Erythroblast (primary cell): ENCODE data around the gene NDUFS4.
"Not testable (repeated sequence)": the region's sequence is repeated elsewhere in the genome, so short reads cannot be mapped to it uniquely, and the experiment has no call there.

ENCODE experiments used
- DNase-seq, 2 experiments: peaks; one replicate each; lab custom pipeline; 2025; lab: John Stamatoyannopoulos, UW
- GATA1 ChIP-seq: IDR thresholded peaks from 2 replicates; pipeline ENCODE4 v1.6.1; 2011; ENCODE audit warnings: low read depth, mild to moderate bottlenecking, control low read depth, low read length, moderate library complexity
- POLR2A ChIP-seq: IDR thresholded peaks from 2 replicates; pipeline ENCODE4 v1.6.1; 2011; ENCODE audit warnings: mild to moderate bottlenecking, low read length

The NDUFS4 gene

DNA sequence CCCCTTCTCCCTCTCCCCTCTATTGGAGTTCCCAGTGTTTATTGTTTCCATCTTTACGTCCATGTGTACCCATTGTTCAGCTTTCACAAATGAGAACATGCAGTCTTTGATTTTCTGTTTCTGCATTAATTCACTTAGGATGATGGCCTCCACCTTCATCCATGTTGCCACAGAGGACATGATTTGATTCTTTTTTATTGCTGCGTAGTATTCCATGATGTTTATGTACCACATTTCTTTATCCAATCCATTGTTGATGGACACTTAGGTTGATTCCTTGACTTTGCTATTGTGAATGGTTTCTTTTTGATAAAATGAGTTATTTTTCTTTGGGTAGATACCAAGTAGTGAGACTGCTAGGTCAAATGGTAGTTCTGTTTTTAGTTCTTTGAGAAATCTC lies 88.9 kb downstream of the NDUFS4 start:
- no peak for DNase-seq
- TF ChIP-seq POLR2A (no peak), GATA1 (no peak)

- DNase-seq = not testable (repeated sequence)
Observed at GRCh38 chr5:53660573-53660972, 100.1 kb downstream of the NDUFS4 start.

- not testable (repeated sequence) for DNase-seq
Observed at GRCh38 chr5:53665313-53665712, 104.9 kb downstream of the NDUFS4 start.

DNA sequence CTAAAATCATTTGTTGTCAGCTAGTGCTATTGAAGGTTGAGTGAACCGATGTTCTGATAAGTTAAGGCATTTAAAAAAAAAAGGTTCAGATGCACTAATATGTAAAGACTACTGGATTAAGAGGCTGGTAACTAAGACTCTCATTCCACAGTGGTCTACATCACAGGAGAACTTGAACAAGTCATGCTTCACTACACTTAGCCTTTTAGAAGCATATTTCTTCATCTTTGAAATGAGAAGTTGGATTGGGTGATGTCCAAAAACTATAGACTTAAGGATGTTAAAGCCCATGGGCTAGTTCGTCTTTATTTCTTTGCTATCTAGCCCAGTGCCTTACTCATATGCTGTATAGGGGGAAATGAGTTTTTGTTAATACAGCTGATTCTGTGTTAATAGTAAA lies 107.2 kb downstream of the NDUFS4 start:
- TF ChIP-seq GATA1 = no peak
- TF ChIP-seq POLR2A = no peak
- DNase-seq = no peak

- no peak for DNase-seq
- TF ChIP-seq POLR2A (no peak), GATA1 (no peak)
Observed at GRCh38 chr5:53671447-53671846, 111.0 kb downstream of the NDUFS4 start.

- TF ChIP-seq GATA1 = no peak
- TF ChIP-seq POLR2A = no peak
Observed at GRCh38 chr5:53674121-53674520, 113.7 kb downstream of the NDUFS4 start.

GRCh38 chr5:53677632-53678031 lies 117.2 kb downstream of the NDUFS4 start:
- TF ChIP-seq POLR2A = no peak
- no peak for TF ChIP-seq GATA1
- DNase-seq = no peak

More at GRCh38 chr5:53674121-53674520, 113.7 kb downstream of the NDUFS4 start:
- no peak for DNase-seq

DNA sequence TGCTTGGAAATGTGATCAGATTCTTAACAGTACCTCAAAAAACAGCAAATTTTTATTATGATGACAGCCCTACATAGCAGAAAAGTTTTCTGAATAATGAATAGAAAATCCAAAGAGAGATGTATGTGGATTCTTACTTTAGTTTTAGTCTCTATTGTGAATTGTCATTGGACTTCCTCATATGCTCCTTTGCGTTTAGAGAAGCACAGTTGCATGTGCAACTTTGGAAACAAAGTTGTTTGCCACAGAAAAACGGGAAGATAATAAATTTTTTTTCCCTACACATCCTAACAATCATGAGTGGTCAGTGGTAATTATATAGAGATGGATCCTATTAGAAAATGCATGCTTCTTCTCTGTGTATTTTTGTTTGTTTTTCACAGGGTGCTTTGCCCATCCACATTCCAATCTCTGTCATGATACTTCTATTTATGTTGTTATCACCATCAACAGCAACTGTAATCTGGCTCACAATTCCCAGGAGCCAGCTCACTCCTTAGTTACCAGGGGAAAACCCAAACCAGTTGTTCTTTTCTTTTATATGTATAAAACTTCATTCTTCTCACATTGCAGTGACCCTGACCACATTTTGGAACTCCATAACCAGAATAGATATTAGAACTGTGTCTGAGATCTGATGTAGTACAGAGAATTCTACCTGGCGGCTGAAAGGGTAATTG lies 118.7 kb downstream of the NDUFS4 start:
- no peak for DNase-seq
- TF ChIP-seq POLR2A (no peak), GATA1 (no peak)

DNA sequence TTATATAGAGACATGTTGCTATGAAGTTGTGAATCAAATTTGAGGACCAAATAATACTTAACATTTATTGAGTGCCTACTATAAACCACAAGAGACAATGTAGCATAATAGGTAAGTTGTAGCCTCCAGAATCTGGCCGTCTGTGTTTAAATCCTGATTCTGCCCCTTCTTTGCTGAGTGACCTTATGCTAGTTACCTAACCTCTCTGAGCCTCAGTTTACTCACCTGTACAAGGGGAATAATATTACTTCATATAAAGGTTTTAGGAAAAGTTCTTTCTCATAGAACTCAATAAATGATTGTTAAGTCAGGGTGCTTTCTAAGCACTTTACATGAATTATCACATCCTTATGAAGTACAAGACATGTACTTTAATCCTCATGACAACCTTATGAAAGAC lies 120.6 kb downstream of the NDUFS4 start:
- TF ChIP-seq POLR2A (no peak), GATA1 (no peak)
- no peak for DNase-seq

GRCh38 chr5:53691014-53691413 lies 130.6 kb downstream of the NDUFS4 start:
- no peak for DNase-seq

DNA sequence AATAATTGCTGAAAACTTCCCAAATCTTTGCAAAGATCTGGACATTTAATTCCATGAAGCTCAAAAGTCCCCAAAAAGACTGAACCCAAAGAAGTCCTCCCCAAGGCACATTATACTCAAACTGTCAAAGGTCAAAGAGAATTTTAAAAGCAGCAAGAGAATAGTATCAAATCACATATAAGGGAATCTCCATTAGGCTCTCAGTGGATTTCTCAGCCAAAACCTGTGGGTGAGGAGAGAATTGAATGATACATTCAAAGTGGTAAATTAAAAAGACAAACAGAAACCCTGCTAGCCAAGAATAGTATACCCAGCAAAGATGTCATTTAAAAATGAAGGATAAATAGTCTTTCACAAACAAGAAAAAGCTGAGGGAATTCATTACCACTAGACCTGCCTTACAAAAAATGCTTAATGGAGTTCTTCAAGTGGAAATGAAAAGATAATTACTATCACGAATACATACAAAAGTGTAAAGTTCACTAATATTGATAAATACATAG lies 134.1 kb downstream of the NDUFS4 start:
- DNase-seq = no peak
- TF ChIP-seq POLR2A (no peak), GATA1 (no peak)

More at GRCh38 chr5:53691014-53691413, 130.6 kb downstream of the NDUFS4 start:
- TF ChIP-seq GATA1 (no peak), POLR2A (no peak)

- not testable (repeated sequence) for DNase-seq
Observed at GRCh38 chr5:53710405-53710804, 150.0 kb downstream of the NDUFS4 start.

- DNase-seq = no peak
- TF ChIP-seq POLR2A (no peak), GATA1 (no peak)
Observed at GRCh38 chr5:53712327-53712726, 151.9 kb downstream of the NDUFS4 start.

GRCh38 chr5:53713978-53714666 lies 153.7 kb downstream of the NDUFS4 start:
- TF ChIP-seq POLR2A (no peak), GATA1 (no peak)
- no peak for DNase-seq

- no peak for TF ChIP-seq POLR2A
- no peak for TF ChIP-seq GATA1
- DNase-seq = no peak
Observed at GRCh38 chr5:53714667-53715010, 154.2 kb downstream of the NDUFS4 start.

DNA sequence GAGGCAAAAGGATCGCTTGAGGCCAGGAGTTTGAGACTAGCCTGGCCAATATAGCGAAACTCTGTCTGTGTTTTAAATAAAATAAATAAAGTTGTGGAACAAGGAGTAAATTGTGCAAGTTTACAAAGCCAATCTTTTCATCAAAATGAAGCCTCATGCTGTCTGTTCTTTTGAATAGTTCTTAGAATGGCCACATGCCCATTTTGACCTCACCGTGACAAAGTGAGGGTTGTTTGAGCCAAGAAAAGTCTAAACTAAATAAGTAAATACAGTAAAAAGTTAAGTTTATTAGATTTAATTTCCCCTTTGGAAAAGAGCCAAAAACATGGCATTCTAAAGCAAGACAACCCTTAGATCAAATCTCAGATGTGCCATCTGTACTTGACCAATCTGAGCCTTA lies 165.7 kb downstream of the NDUFS4 start:
- no peak for DNase-seq

More for the DNA sequence above, 165.7 kb downstream of the NDUFS4 start:
- no peak for TF ChIP-seq GATA1
- no peak for TF ChIP-seq POLR2A
